Liver (tissue), 9 donors: ENCODE data around the gene GNG12. TPM values are rescaled to one million over a fixed set of nuclear protein-coding genes. Genes with fewer than 3 reads are reported as not detected.

Experiments
- DNase-seq: peaks from one replicate; pipeline ENCODE4 v3.0.0-alpha.2; 2017; ENCODE audit warnings: low spot score
- H3K27ac ChIP-seq, 2 donors: one replicate each; pipeline ENCODE4 v1.7.0; 2013; ENCODE audit warnings: inconsistent platforms in 2 of 2, low read length in 2 of 2, control low read depth in 1 of 2, low read depth in 1 of 2, mild to moderate bottlenecking in 1 of 2
- H3K27me3 ChIP-seq, 4 donors: one replicate each; pipeline versions ENCODE4 v1.6.1 to v1.7.0; 2013; ENCODE audit warnings: low read length in 3 of 4, inconsistent platforms in 1 of 4, mild to moderate bottlenecking in 1 of 4, moderate library complexity in 1 of 4; ENCODE audit not compliant: control insufficient read depth in 4 of 4, insufficient read depth in 4 of 4
- H3K36me3 ChIP-seq, 4 donors: one replicate each; pipeline versions ENCODE4 v1.6.1 to v1.7.0; 2013; ENCODE audit warnings: low read length in 3 of 4, mild to moderate bottlenecking in 3 of 4, low read depth in 1 of 4, moderate library complexity in 1 of 4; ENCODE audit not compliant: control insufficient read depth in 4 of 4, insufficient read depth in 3 of 4
- H3K4me1 ChIP-seq, 4 donors: one replicate each; pipeline versions ENCODE4 v1.6.1 to v1.7.0; 2013; ENCODE audit warnings: low read length in 3 of 4, mild to moderate bottlenecking in 3 of 4, moderate library complexity in 1 of 4; ENCODE audit not compliant: control insufficient read depth in 4 of 4, insufficient read depth in 4 of 4
- H3K4me3 ChIP-seq, 3 donors: one replicate each; pipeline versions ENCODE4 v1.6.1 to v1.7.0; 2013; ENCODE audit warnings: low read length in 3 of 3, control low read depth in 1 of 3, low read depth in 1 of 3, mild to moderate bottlenecking in 1 of 3
- H3K9ac ChIP-seq, 2 donors: one replicate each; pipeline ENCODE4 v1.7.0; 2013; ENCODE audit warnings: low read length in 2 of 2, mild to moderate bottlenecking in 2 of 2, moderate library complexity in 2 of 2, control low read depth in 1 of 2, low read depth in 1 of 2
- H3K9me3 ChIP-seq, 4 donors: one replicate each; pipeline versions ENCODE4 v1.6.1 to v1.7.0; 2013; ENCODE audit warnings: low read length in 3 of 4; ENCODE audit not compliant: control insufficient read depth in 4 of 4
- EGR1 ChIP-seq, 2 donors: IDR thresholded peaks; 2 replicates each; pipeline ENCODE4 v1.6.1; 2016 to 2018; ENCODE audit warnings: antibody characterized with exemption in 2 of 2, low read depth in 2 of 2
- FOXA1 ChIP-seq: IDR thresholded peaks from 2 replicates; pipeline ENCODE4 v1.6.1; 2016; ENCODE audit warnings: antibody characterized with exemption
- FOXA2 ChIP-seq: IDR thresholded peaks from 2 replicates; pipeline ENCODE4 v1.6.1; 2016; ENCODE audit warnings: antibody characterized with exemption
- GABPA ChIP-seq, 2 donors: IDR thresholded peaks in 1 of 2; conservative IDR thresholded peaks in 1 of 2; 2 replicates each; pipeline ENCODE4 v1.6.1; 2016; ENCODE audit warnings: antibody characterized with exemption in 2 of 2, mild to moderate bottlenecking in 1 of 2, moderate library complexity in 1 of 2
- HNF4A ChIP-seq, 2 donors: conservative IDR thresholded peaks; 2 replicates each; pipeline ENCODE4 v1.6.1; 2016; ENCODE audit warnings: antibody characterized with exemption in 2 of 2, mild to moderate bottlenecking in 2 of 2
- HNF4G ChIP-seq: IDR thresholded peaks from 2 replicates; pipeline ENCODE4 v1.6.1; 2016; ENCODE audit warnings: antibody characterized with exemption
- JUND ChIP-seq, 2 donors: IDR thresholded peaks; 2 replicates each; pipeline ENCODE4 v1.6.1; 2016; ENCODE audit warnings: antibody characterized with exemption in 2 of 2
- NR2F2 ChIP-seq: IDR thresholded peaks from 2 replicates; pipeline ENCODE4 v1.6.1; 2016; ENCODE audit warnings: antibody characterized with exemption
- RAD21 ChIP-seq, 2 donors: IDR thresholded peaks; 2 replicates each; pipeline ENCODE4 v1.6.1; 2016; ENCODE audit warnings: antibody characterized with exemption in 2 of 2, mild to moderate bottlenecking in 2 of 2
- RXRA ChIP-seq, 2 donors: IDR thresholded peaks; 2 replicates each; pipeline ENCODE4 v1.6.1; 2017 to 2018; ENCODE audit warnings: antibody characterized with exemption in 2 of 2, mild to moderate bottlenecking in 1 of 2
- SP1 ChIP-seq: IDR thresholded peaks from 2 replicates; pipeline ENCODE4 v1.6.1; 2018; ENCODE audit warnings: antibody characterized with exemption, mild to moderate bottlenecking
- TAF1 ChIP-seq: conservative IDR thresholded peaks from 2 replicates; pipeline ENCODE4 v1.6.1; 2016; ENCODE audit warnings: antibody characterized with exemption, mild to moderate bottlenecking
- YY1 ChIP-seq: IDR thresholded peaks from 2 replicates; pipeline ENCODE4 v1.6.1; 2016; ENCODE audit warnings: antibody characterized with exemption, mild to moderate bottlenecking
- WGBS: extraction: QIAGEN DNeasy Blood & Tissue Kit; methylation state at CpG from one replicate; pipeline ENCODE4 v1.1.7; 2013; 5-methylcytosine and 5-hydroxymethylcytosine counted together
- polyA plus RNA-seq, 2 donors: library from polyadenylated mRNA; stranded (reverse) in 1 of 2; unstranded in 1 of 2; fragments of 200-250 nt in 1 of 2; fragments of >200 nt in 1 of 2; fragmentation: Nextera tagmentation in 1 of 2; extraction: Ambion mirVana in 1 of 2; gene quantifications; one replicate each; pipeline versions ENCODE4 v1.2.1 to v1.2.3, GENCODE V29; 2013 to 2015
- total RNA-seq, 2 donors: library from RNA; depleted of rRNA; stranded (reverse); fragments of >200 nt; gene quantifications; one replicate each; pipeline ENCODE4 v1.2.3, GENCODE V29; 2014
- TF ChIP-seq, protein P1 (sequence below): fragments of 150-350 bp; IDR thresholded peaks from 2 replicates; pipeline ENCODE4 v1.5.1; 2017; ENCODE audit warnings: improper control_type of control experiment, low read depth, low read length; ENCODE audit not compliant: missing input control
- TF ChIP-seq, protein P2 (sequence below): IDR thresholded peaks from 2 replicates; pipeline ENCODE4 v1.6.1; 2016; ENCODE audit warnings: antibody characterized with exemption
- TF ChIP-seq, protein P3 (sequence below): IDR thresholded peaks from 2 replicates; pipeline ENCODE4 v1.6.1; 2016; ENCODE audit warnings: antibody characterized with exemption
- TF ChIP-seq, protein P4 (sequence below): IDR thresholded peaks from 2 replicates; pipeline ENCODE4 v1.6.1; 2016; ENCODE audit warnings: antibody characterized with exemption, mild to moderate bottlenecking
- TF ChIP-seq, protein P5 (sequence below): IDR thresholded peaks from 2 replicates; pipeline ENCODE4 v1.6.1; 2016; ENCODE audit warnings: antibody characterized with exemption
- donor health status: healthy.
- donor health status: healthy.
- donor health status: healthy.
- donor health status: healthy.
- donor health status: healthy.

GNG12 gene
- total and polyA plus RNA-seq, 4 donors = 15.4 to 26.1 (median 19.7) TPM

DNA sequence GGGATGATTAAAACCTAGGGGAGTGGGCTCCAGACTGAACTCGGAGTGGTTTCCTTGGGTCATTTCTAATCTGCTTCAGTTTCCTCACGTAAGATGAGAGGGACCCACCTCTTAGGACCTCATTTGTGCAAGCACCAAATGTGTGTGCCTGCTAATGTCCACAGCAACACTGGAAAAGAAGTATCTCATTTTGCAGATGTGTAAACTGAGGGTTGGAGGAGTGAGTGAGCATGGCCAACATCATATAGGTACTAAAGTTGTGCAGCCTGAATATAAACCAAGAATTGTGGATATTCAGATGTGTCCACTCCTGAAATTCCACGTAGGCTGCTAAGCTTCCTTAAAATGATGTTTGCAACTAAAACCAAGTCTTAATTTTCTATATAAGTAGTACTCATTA is 96.5 kb downstream of the GNG12 start:
- H3K9me3 ChIP-seq = no peaks in the 10 kb centered on the region
- WGBS = 94% methylated on average over 3 of the region's 3 CpGs
- H3K9ac ChIP-seq = no peak overlapping the region
- no peak overlapping the region for H3K27ac ChIP-seq
- DNase-seq = no peak
- no peaks in the 10 kb centered on the region for H3K36me3 ChIP-seq
- peaks cover 4 to 20% (median 7%) of the 10 kb centered on the region in 4 donors for H3K4me1 ChIP-seq
- no peak overlapping the region for H3K4me3 ChIP-seq
- TF ChIP-seq, protein P1, sequence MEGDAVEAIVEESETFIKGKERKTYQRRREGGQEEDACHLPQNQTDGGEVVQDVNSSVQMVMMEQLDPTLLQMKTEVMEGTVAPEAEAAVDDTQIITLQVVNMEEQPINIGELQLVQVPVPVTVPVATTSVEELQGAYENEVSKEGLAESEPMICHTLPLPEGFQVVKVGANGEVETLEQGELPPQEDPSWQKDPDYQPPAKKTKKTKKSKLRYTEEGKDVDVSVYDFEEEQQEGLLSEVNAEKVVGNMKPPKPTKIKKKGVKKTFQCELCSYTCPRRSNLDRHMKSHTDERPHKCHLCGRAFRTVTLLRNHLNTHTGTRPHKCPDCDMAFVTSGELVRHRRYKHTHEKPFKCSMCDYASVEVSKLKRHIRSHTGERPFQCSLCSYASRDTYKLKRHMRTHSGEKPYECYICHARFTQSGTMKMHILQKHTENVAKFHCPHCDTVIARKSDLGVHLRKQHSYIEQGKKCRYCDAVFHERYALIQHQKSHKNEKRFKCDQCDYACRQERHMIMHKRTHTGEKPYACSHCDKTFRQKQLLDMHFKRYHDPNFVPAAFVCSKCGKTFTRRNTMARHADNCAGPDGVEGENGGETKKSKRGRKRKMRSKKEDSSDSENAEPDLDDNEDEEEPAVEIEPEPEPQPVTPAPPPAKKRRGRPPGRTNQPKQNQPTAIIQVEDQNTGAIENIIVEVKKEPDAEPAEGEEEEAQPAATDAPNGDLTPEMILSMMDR = no peak
- TF ChIP-seq JUND (IDR thresholded peaks at IDR 0.05) (no peak), HNF4G (no peak), TAF1 (no peak), FOXA2 (no peak), NR2F2 (no peak), FOXA1 (no peak), HNF4A (conservative IDR thresholded peaks at IDR 0.05) (no peak), EGR1 (IDR thresholded peaks at IDR 0.05; ENCODE audit: low read depth in 2 of 2) (no peak), RAD21 (IDR thresholded peaks at IDR 0.05) (no peak), RXRA (IDR thresholded peaks at IDR 0.05) (no peak), GABPA (IDR thresholded peaks at IDR 0.05 in 1 of 2, conservative IDR thresholded peaks at IDR 0.05 in 1 of 2) (no peak), SP1 (no peak), YY1 (no peak)
- TF ChIP-seq, protein P2, sequence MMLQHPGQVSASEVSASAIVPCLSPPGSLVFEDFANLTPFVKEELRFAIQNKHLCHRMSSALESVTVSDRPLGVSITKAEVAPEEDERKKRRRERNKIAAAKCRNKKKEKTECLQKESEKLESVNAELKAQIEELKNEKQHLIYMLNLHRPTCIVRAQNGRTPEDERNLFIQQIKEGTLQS = no peak
- TF ChIP-seq, protein P3, sequence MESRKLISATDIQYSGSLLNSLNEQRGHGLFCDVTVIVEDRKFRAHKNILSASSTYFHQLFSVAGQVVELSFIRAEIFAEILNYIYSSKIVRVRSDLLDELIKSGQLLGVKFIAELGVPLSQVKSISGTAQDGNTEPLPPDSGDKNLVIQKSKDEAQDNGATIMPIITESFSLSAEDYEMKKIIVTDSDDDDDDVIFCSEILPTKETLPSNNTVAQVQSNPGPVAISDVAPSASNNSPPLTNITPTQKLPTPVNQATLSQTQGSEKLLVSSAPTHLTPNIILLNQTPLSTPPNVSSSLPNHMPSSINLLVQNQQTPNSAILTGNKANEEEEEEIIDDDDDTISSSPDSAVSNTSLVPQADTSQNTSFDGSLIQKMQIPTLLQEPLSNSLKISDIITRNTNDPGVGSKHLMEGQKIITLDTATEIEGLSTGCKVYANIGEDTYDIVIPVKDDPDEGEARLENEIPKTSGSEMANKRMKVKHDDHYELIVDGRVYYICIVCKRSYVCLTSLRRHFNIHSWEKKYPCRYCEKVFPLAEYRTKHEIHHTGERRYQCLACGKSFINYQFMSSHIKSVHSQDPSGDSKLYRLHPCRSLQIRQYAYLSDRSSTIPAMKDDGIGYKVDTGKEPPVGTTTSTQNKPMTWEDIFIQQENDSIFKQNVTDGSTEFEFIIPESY = no peak
- TF ChIP-seq, protein P4, sequence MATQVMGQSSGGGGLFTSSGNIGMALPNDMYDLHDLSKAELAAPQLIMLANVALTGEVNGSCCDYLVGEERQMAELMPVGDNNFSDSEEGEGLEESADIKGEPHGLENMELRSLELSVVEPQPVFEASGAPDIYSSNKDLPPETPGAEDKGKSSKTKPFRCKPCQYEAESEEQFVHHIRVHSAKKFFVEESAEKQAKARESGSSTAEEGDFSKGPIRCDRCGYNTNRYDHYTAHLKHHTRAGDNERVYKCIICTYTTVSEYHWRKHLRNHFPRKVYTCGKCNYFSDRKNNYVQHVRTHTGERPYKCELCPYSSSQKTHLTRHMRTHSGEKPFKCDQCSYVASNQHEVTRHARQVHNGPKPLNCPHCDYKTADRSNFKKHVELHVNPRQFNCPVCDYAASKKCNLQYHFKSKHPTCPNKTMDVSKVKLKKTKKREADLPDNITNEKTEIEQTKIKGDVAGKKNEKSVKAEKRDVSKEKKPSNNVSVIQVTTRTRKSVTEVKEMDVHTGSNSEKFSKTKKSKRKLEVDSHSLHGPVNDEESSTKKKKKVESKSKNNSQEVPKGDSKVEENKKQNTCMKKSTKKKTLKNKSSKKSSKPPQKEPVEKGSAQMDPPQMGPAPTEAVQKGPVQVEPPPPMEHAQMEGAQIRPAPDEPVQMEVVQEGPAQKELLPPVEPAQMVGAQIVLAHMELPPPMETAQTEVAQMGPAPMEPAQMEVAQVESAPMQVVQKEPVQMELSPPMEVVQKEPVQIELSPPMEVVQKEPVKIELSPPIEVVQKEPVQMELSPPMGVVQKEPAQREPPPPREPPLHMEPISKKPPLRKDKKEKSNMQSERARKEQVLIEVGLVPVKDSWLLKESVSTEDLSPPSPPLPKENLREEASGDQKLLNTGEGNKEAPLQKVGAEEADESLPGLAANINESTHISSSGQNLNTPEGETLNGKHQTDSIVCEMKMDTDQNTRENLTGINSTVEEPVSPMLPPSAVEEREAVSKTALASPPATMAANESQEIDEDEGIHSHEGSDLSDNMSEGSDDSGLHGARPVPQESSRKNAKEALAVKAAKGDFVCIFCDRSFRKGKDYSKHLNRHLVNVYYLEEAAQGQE = no peak
- TF ChIP-seq, protein P5, sequence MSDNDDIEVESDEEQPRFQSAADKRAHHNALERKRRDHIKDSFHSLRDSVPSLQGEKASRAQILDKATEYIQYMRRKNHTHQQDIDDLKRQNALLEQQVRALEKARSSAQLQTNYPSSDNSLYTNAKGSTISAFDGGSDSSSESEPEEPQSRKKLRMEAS = no peak
- H3K27me3 ChIP-seq = no peaks in the 10 kb centered on the region
